Liver (tissue), 9 donors: ENCODE measurements around the gene LGR6. TPM values are rescaled to one million over a fixed set of nuclear protein-coding genes. Genes with fewer than 3 reads are reported as not detected.

Source experiments
- DNase-seq: peaks from one replicate; pipeline ENCODE4 v3.0.0-alpha.2; 2017; ENCODE audit warnings: low spot score
- H3K27ac ChIP-seq, 2 donors: one replicate each; pipeline ENCODE4 v1.7.0; 2013; ENCODE audit warnings: inconsistent platforms in 2 of 2, low read length in 2 of 2, control low read depth in 1 of 2, low read depth in 1 of 2, mild to moderate bottlenecking in 1 of 2
- H3K27me3 ChIP-seq, 4 donors: one replicate each; pipeline versions ENCODE4 v1.6.1 to v1.7.0; 2013; ENCODE audit warnings: low read length in 3 of 4, inconsistent platforms in 1 of 4, mild to moderate bottlenecking in 1 of 4, moderate library complexity in 1 of 4; ENCODE audit not compliant: control insufficient read depth in 4 of 4, insufficient read depth in 4 of 4
- H3K36me3 ChIP-seq, 4 donors: one replicate each; pipeline versions ENCODE4 v1.6.1 to v1.7.0; 2013; ENCODE audit warnings: low read length in 3 of 4, mild to moderate bottlenecking in 3 of 4, low read depth in 1 of 4, moderate library complexity in 1 of 4; ENCODE audit not compliant: control insufficient read depth in 4 of 4, insufficient read depth in 3 of 4
- H3K4me1 ChIP-seq, 4 donors: one replicate each; pipeline versions ENCODE4 v1.6.1 to v1.7.0; 2013; ENCODE audit warnings: low read length in 3 of 4, mild to moderate bottlenecking in 3 of 4, moderate library complexity in 1 of 4; ENCODE audit not compliant: control insufficient read depth in 4 of 4, insufficient read depth in 4 of 4
- H3K4me3 ChIP-seq, 3 donors: one replicate each; pipeline versions ENCODE4 v1.6.1 to v1.7.0; 2013; ENCODE audit warnings: low read length in 3 of 3, control low read depth in 1 of 3, low read depth in 1 of 3, mild to moderate bottlenecking in 1 of 3
- H3K9ac ChIP-seq, 2 donors: one replicate each; pipeline ENCODE4 v1.7.0; 2013; ENCODE audit warnings: low read length in 2 of 2, mild to moderate bottlenecking in 2 of 2, moderate library complexity in 2 of 2, control low read depth in 1 of 2, low read depth in 1 of 2
- H3K9me3 ChIP-seq, 4 donors: one replicate each; pipeline versions ENCODE4 v1.6.1 to v1.7.0; 2013; ENCODE audit warnings: low read length in 3 of 4; ENCODE audit not compliant: control insufficient read depth in 4 of 4
- ATF3 ChIP-seq: IDR thresholded peaks from 2 replicates; pipeline ENCODE4 v1.6.1; 2016; ENCODE audit warnings: antibody characterized with exemption
- CTCF ChIP-seq: fragments of 150-350 bp; IDR thresholded peaks from 2 replicates; pipeline ENCODE4 v1.5.1; 2017; ENCODE audit warnings: improper control_type of control experiment, low read depth, low read length; ENCODE audit not compliant: missing input control
- EGR1 ChIP-seq, 2 donors: IDR thresholded peaks; 2 replicates each; pipeline ENCODE4 v1.6.1; 2016 to 2018; ENCODE audit warnings: antibody characterized with exemption in 2 of 2, low read depth in 2 of 2
- FOXA1 ChIP-seq: IDR thresholded peaks from 2 replicates; pipeline ENCODE4 v1.6.1; 2016; ENCODE audit warnings: antibody characterized with exemption
- FOXA2 ChIP-seq: IDR thresholded peaks from 2 replicates; pipeline ENCODE4 v1.6.1; 2016; ENCODE audit warnings: antibody characterized with exemption
- GABPA ChIP-seq, 2 donors: IDR thresholded peaks in 1 of 2; conservative IDR thresholded peaks in 1 of 2; 2 replicates each; pipeline ENCODE4 v1.6.1; 2016; ENCODE audit warnings: antibody characterized with exemption in 2 of 2, mild to moderate bottlenecking in 1 of 2, moderate library complexity in 1 of 2
- HNF4A ChIP-seq, 2 donors: conservative IDR thresholded peaks; 2 replicates each; pipeline ENCODE4 v1.6.1; 2016; ENCODE audit warnings: antibody characterized with exemption in 2 of 2, mild to moderate bottlenecking in 2 of 2
- HNF4G ChIP-seq: IDR thresholded peaks from 2 replicates; pipeline ENCODE4 v1.6.1; 2016; ENCODE audit warnings: antibody characterized with exemption
- JUND ChIP-seq, 2 donors: IDR thresholded peaks; 2 replicates each; pipeline ENCODE4 v1.6.1; 2016; ENCODE audit warnings: antibody characterized with exemption in 2 of 2
- MAX ChIP-seq: IDR thresholded peaks from 2 replicates; pipeline ENCODE4 v1.6.1; 2016; ENCODE audit warnings: antibody characterized with exemption
- NR2F2 ChIP-seq: IDR thresholded peaks from 2 replicates; pipeline ENCODE4 v1.6.1; 2016; ENCODE audit warnings: antibody characterized with exemption
- RAD21 ChIP-seq, 2 donors: IDR thresholded peaks; 2 replicates each; pipeline ENCODE4 v1.6.1; 2016; ENCODE audit warnings: antibody characterized with exemption in 2 of 2, mild to moderate bottlenecking in 2 of 2
- REST ChIP-seq: IDR thresholded peaks from 2 replicates; pipeline ENCODE4 v1.6.1; 2016; ENCODE audit warnings: antibody characterized with exemption, mild to moderate bottlenecking
- RXRA ChIP-seq, 2 donors: IDR thresholded peaks; 2 replicates each; pipeline ENCODE4 v1.6.1; 2017 to 2018; ENCODE audit warnings: antibody characterized with exemption in 2 of 2, mild to moderate bottlenecking in 1 of 2
- SP1 ChIP-seq: IDR thresholded peaks from 2 replicates; pipeline ENCODE4 v1.6.1; 2018; ENCODE audit warnings: antibody characterized with exemption, mild to moderate bottlenecking
- TAF1 ChIP-seq: conservative IDR thresholded peaks from 2 replicates; pipeline ENCODE4 v1.6.1; 2016; ENCODE audit warnings: antibody characterized with exemption, mild to moderate bottlenecking
- YY1 ChIP-seq: IDR thresholded peaks from 2 replicates; pipeline ENCODE4 v1.6.1; 2016; ENCODE audit warnings: antibody characterized with exemption, mild to moderate bottlenecking
- ZBTB33 ChIP-seq: IDR thresholded peaks from 2 replicates; pipeline ENCODE4 v1.6.1; 2016; ENCODE audit warnings: antibody characterized with exemption
- WGBS: extraction: QIAGEN DNeasy Blood & Tissue Kit; methylation state at CpG from one replicate; pipeline ENCODE4 v1.1.7; 2013; 5-methylcytosine and 5-hydroxymethylcytosine counted together
- polyA plus RNA-seq, 2 donors: library from polyadenylated mRNA; stranded (reverse) in 1 of 2; unstranded in 1 of 2; fragments of 200-250 nt in 1 of 2; fragments of >200 nt in 1 of 2; fragmentation: Nextera tagmentation in 1 of 2; extraction: Ambion mirVana in 1 of 2; gene quantifications; one replicate each; pipeline versions ENCODE4 v1.2.1 to v1.2.3, GENCODE V29; 2013 to 2015
- total RNA-seq, 2 donors: library from RNA; depleted of rRNA; stranded (reverse); fragments of >200 nt; gene quantifications; one replicate each; pipeline ENCODE4 v1.2.3, GENCODE V29; 2014
- donor health status: healthy.
- donor health status: healthy.
- donor health status: healthy.
- donor health status: healthy.
- donor health status: healthy.

The LGR6 gene
- total and polyA plus RNA-seq, 4 donors: 0.05 to 1.2 (median 0.75) TPM

- whole genome bisulfite sequencing: 88% methylated on average over 4 of the region's 4 CpGs
- Histone ChIP-seq H3K36me3 (no peaks in the 10 kb centered on the region), H3K27me3 (no peaks in the 10 kb centered on the region), H3K9ac (no peak overlapping the region), H3K27ac (no peak overlapping the region), H3K4me1 (peaks cover 0 to 5% (median 3%) of the 10 kb centered on the region in 4 donors), H3K4me3 (no peak overlapping the region), H3K9me3 (no peaks in the 10 kb centered on the region)
- TF ChIP-seq MAX (no peak), NR2F2 (no peak), SP1 (no peak), RAD21 (IDR thresholded peaks at IDR 0.05) (no peak), ZBTB33 (no peak), TAF1 (no peak), YY1 (no peak), REST (no peak), JUND (IDR thresholded peaks at IDR 0.05) (no peak), CTCF (no peak), FOXA2 (no peak), RXRA (IDR thresholded peaks at IDR 0.05) (no peak), ATF3 (no peak), GABPA (IDR thresholded peaks at IDR 0.05 in 1 of 2, conservative IDR thresholded peaks at IDR 0.05 in 1 of 2) (no peak), HNF4A (conservative IDR thresholded peaks at IDR 0.05) (no peak), EGR1 (IDR thresholded peaks at IDR 0.05; ENCODE audit: low read depth in 2 of 2) (no peak), HNF4G (no peak), FOXA1 (no peak)
- DNase-seq: no peak
These were observed 140.3 kb downstream of the LGR6 start for GRCh38 chr1:202333861-202334260.
